Nephron (organoid): Measurements from ENCODE around the gene PRRT1.

Source experiments
- H3K27ac Mint-ChIP-seq, 3 experiments: 2 replicates each; pipeline ENCODE4 v1.8.0; 2020; ENCODE audit warnings: mixed read lengths in 3 of 3, mild to moderate bottlenecking in 2 of 3, moderate library complexity in 1 of 3
- H3K27me3 Mint-ChIP-seq: 2 replicates; pipeline ENCODE4 v1.8.0; 2021; ENCODE audit warnings: low read depth, mild to moderate bottlenecking, moderate library complexity, mixed read lengths
- H3K36me3 Mint-ChIP-seq: 2 replicates; pipeline ENCODE4 v1.8.0; 2020; ENCODE audit warnings: low read depth, mixed read lengths
- H3K4me1 Mint-ChIP-seq: 2 replicates; pipeline ENCODE4 v1.8.0; 2020; ENCODE audit warnings: mixed read lengths
- H3K4me3 Mint-ChIP-seq, 3 experiments: 2 replicates each; pipeline ENCODE4 v1.8.0; 2020; ENCODE audit warnings: mild to moderate bottlenecking in 3 of 3, mixed read lengths in 3 of 3, moderate library complexity in 2 of 3
- H3K9me3 Mint-ChIP-seq: 2 replicates; pipeline ENCODE4 v1.8.0; 2020; ENCODE audit warnings: mixed read lengths
- CTCF ChIP-seq, 3 experiments: fragments of 200-600 bp; sonication (generic); IDR thresholded peaks; one replicate each; pipeline ENCODE4 v1.5.0; 2021; ENCODE audit warnings: antibody characterized with exemption in 3 of 3; ENCODE audit not compliant: unreplicated experiment in 3 of 3

PRRT1 gene

GRCh38 chr6:32191696-32192607 lies 40.2 kb upstream of the PRRT1 start:
- no peak for TF ChIP-seq CTCF (IDR thresholded peaks at IDR 0.05; ENCODE audit: unreplicated experiment in 3 of 3)
- H3K36me3 Mint-ChIP-seq = peaks cover 9% of the 10 kb centered on the region

GRCh38 chr6:32190911-32191677 lies 39.4 kb upstream of the PRRT1 start:
- no peak for TF ChIP-seq CTCF (IDR thresholded peaks at IDR 0.05; ENCODE audit: unreplicated experiment in 3 of 3)
- Mint-ChIP-seq H3K4me3 (peak overlapping the region; percentile 67 to 75 (median 73)), H3K27me3 (no peaks in the 10 kb centered on the region), H3K36me3 (peaks cover 17% of the 10 kb centered on the region), H3K4me1 (peaks cover 67% of the 10 kb centered on the region), H3K27ac (peak overlapping the region; percentile 99 to 100 (median 99)), H3K9me3 (no peaks in the 10 kb centered on the region)

More at GRCh38 chr6:32191696-32192607, 40.2 kb upstream of the PRRT1 start:
- Mint-ChIP-seq H3K4me3 (peak overlapping the region; percentile 67 to 75 (median 73)), H3K27me3 (no peaks in the 10 kb centered on the region), H3K27ac (peak overlapping the region; percentile 99 to 100 (median 99)), H3K9me3 (no peaks in the 10 kb centered on the region), H3K4me1 (peaks cover 64% of the 10 kb centered on the region)

GRCh38 chr6:32190054-32190851 lies 38.5 kb upstream of the PRRT1 start, which contains the start of gene PBX2:
Gene PBX2 (minus strand): TSS chr6:32190202. CDS start chr6:32189915, 287 bp downstream.
- Mint-ChIP-seq H3K4me3 (peak within 1 kb of the TSS; percentile 97 to 99 (median 98)), H3K27me3 (no peaks in the 10 kb centered on the region), H3K9me3 (no peaks in the 10 kb centered on the region), H3K27ac (peak within 1 kb of the TSS; percentile 99 to 100 (median 100)), H3K36me3 (peaks cover 24% of the 10 kb centered on the region), H3K4me1 (peaks cover 72% of the 10 kb centered on the region)
- TF ChIP-seq CTCF (IDR thresholded peaks at IDR 0.05; ENCODE audit: unreplicated experiment in 3 of 3) = no peak

GRCh38 chr6:32189742-32190053 lies 38.0 kb upstream of the PRRT1 start:
- no peaks in the 10 kb centered on the region for H3K9me3 Mint-ChIP-seq
- peaks cover 24% of the 10 kb centered on the region for H3K36me3 Mint-ChIP-seq
- H3K27ac Mint-ChIP-seq = peak overlapping the region; percentile 99 to 100 (median 99)
- peak overlapping the region; percentile 97 to 99 (median 98) for H3K4me3 Mint-ChIP-seq
- H3K27me3 Mint-ChIP-seq = no peaks in the 10 kb centered on the region
- no peak for TF ChIP-seq CTCF (IDR thresholded peaks at IDR 0.05; ENCODE audit: unreplicated experiment in 3 of 3)
- peaks cover 66% of the 10 kb centered on the region for H3K4me1 Mint-ChIP-seq

- H3K27me3 Mint-ChIP-seq = no peaks in the 10 kb centered on the region
- H3K4me3 Mint-ChIP-seq = peak overlapping the region; percentile 97 to 99 (median 98)
- H3K36me3 Mint-ChIP-seq = peaks cover 24% of the 10 kb centered on the region
- TF ChIP-seq CTCF (IDR thresholded peaks at IDR 0.05; ENCODE audit: unreplicated experiment in 3 of 3) = no peak
- peaks cover 63% of the 10 kb centered on the region for H3K4me1 Mint-ChIP-seq
- no peaks in the 10 kb centered on the region for H3K9me3 Mint-ChIP-seq
- peak overlapping the region; percentile 99 to 100 (median 99) for H3K27ac Mint-ChIP-seq
These were observed 37.5 kb upstream of the PRRT1 start for GRCh38 chr6:32189069-32189741.
